ENCODE measurements around the gene EYS.
"Not testable (repeated sequence)": the region's sequence is repeated elsewhere in the genome, so short reads cannot be mapped to it uniquely, and the experiment has no call there.

Gene EYS

DNA sequence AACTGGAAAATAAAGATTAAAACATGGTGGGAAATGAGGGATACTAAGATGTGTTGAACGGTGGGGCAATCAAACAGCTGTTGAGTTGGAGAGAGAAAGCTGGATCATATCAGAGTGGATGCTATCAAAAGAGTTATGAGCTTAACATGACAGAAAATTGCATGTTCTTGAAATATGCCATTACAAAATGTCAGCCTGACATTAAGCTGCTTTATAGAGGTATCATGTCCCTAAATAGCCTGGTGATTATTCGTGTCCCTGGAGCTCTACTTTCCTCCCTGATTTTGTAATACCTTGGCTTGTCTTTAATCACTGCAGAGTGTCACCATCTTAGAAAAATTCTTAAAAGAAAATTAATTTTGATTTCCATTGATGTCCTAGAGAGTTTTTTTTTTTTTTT is 1848.3 kb downstream of the EYS start:
- TF ChIP-seq CTCF (IDR thresholded peaks at IDR 0.05; ENCODE audit: extremely low read depth, insufficient read depth, missing control alignments), result no peak
- in situ Hi-C loops (cut with MboI; ENCODE audit: low pct_unique_long_range_greater_than_20kb, low sequenced_read_pairs, unreplicated experiment), result no loop called here
- no peak for DNase-seq (ENCODE audit: low spot score)

- TF ChIP-seq CTCF (IDR thresholded peaks at IDR 0.05; ENCODE audit: extremely low read depth, insufficient read depth, missing control alignments), result no peak
- in situ Hi-C loops (cut with MboI; ENCODE audit: low pct_unique_long_range_greater_than_20kb, low sequenced_read_pairs, unreplicated experiment), result no loop called here
- no peak for DNase-seq (ENCODE audit: low spot score)
Measured at GRCh38 chr6:63856271-63856670, 1850.8 kb downstream of the EYS start.

DNA sequence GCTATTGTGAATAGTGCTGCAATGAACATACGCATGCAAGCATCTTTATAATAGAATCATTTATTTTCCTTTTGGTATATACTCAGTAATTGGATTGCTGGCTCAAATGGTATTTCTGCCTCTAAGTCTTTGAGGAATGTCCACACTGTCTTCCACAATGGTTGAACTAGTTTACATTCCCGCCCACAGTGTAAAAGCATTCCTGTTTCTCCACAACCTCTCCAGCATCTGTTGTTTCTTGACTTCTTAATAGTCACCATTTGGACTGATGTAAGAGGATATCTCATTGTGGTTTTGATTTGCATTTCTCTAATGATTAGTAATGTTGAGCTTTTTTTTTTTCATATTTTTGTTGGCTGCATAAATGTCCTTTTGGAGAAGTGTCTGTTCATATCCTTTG is 1862.7 kb downstream of the EYS start:
- no peak for TF ChIP-seq CTCF (IDR thresholded peaks at IDR 0.05; ENCODE audit: extremely low read depth, insufficient read depth, missing control alignments)
- in situ Hi-C loops (cut with MboI; ENCODE audit: low pct_unique_long_range_greater_than_20kb, low sequenced_read_pairs, unreplicated experiment), result no loop called here
- DNase-seq (ENCODE audit: low spot score), result no peak

- in situ Hi-C loops (cut with MboI; ENCODE audit: low pct_unique_long_range_greater_than_20kb, low sequenced_read_pairs, unreplicated experiment), result no loop called here
Measured at GRCh38 chr6:63839485-63839884, 1867.5 kb downstream of the EYS start.

DNA sequence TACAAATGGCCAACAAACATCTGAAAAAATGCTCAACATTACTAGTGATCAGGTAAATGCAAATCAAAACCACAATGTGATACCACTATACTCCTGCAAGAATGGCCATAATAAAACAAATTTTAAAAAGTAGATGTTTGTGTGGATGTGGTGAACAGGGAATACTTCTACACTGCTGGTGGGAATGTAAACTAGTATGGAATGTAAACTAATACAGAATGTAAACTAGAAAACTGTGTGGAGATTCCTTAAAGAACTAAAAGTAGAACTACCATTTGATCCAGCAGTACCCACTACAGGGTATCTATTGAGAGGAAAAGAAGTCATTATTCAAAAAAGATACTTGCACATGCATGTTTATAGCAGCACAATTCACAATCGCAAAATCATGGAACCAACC is 1878.3 kb downstream of the EYS start:
- DNase-seq (ENCODE audit: low spot score); in situ Hi-C loops (cut with MboI; ENCODE audit: low pct_unique_long_range_greater_than_20kb, low sequenced_read_pairs, unreplicated experiment): not testable (repeated sequence)

More at GRCh38 chr6:63839485-63839884, 1867.5 kb downstream of the EYS start:
- no peak for DNase-seq (ENCODE audit: low spot score)
- no peak for TF ChIP-seq CTCF (IDR thresholded peaks at IDR 0.05; ENCODE audit: extremely low read depth, insufficient read depth, missing control alignments)

DNA sequence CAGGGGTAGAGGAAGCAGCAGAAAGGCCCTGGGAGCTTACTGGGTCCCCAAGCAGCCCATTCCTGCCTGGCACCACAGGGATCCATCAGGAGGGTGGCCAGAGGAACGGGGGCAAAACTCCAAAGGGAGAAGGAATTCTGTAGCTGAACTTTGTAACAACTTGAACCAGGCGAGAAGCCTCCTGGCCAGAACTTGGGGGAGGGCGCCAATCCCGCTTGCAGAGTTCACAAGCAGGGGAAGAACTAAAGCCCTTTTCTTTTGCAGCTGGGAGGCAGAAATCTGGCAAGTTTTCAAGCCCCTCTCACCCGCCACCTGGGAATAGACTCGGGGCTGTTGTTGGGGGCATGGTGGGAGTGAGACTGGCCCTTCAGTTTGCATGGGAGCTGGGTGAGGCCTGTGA is 1882.3 kb downstream of the EYS start:
- DNase-seq (ENCODE audit: low spot score), result no peak
- in situ Hi-C loops (cut with MboI; ENCODE audit: low pct_unique_long_range_greater_than_20kb, low sequenced_read_pairs, unreplicated experiment), result no loop called here
- no peak for TF ChIP-seq CTCF (IDR thresholded peaks at IDR 0.05; ENCODE audit: extremely low read depth, insufficient read depth, missing control alignments)

- no peak for TF ChIP-seq CTCF (IDR thresholded peaks at IDR 0.05; ENCODE audit: extremely low read depth, insufficient read depth, missing control alignments)
- in situ Hi-C loops (cut with MboI; ENCODE audit: low pct_unique_long_range_greater_than_20kb, low sequenced_read_pairs, unreplicated experiment), result no loop called here
- no peak for DNase-seq (ENCODE audit: low spot score)
Measured at GRCh38 chr6:63821442-63821841, 1885.6 kb downstream of the EYS start.
